Keratinocyte (primary cell): ENCODE measurements around the gene ANGPTL1. TPM values are rescaled to one million over a fixed set of nuclear protein-coding genes. Genes with fewer than 3 reads are reported as not detected.

Source experiments
- DNase-seq: peaks from one replicate; pipeline ENCODE4 v3.0.0-alpha.2; 2011; ENCODE audit warnings: low read depth, missing footprints, low spot score
- FAIRE-seq: peaks from 2 replicates; lab custom pipeline; 2011; peaks lifted over from hg19 to GRCh38; lab: Jason Lieb, UNC
- H2AFZ ChIP-seq: 2 replicates; pipeline ENCODE4 v1.6.0; 2012; ENCODE audit warnings: low read length, control low read depth, inconsistent platforms; ENCODE audit not compliant: control insufficient read depth
- H3K27ac ChIP-seq: 2 replicates; pipeline ENCODE4 v1.5.1; 2011; ENCODE audit warnings: low read length; ENCODE audit not compliant: control insufficient read depth, insufficient read depth
- H3K27me3 ChIP-seq: 3 replicates; pipeline ENCODE4 v1.6.0; 2011; ENCODE audit warnings: low read length; ENCODE audit not compliant: control insufficient read depth, insufficient read depth; ENCODE audit errors: extremely low read depth
- H3K36me3 ChIP-seq, 2 experiments: 2 replicates in 1 of 2; 3 replicates in 1 of 2; pipeline ENCODE4 v1.5.1; 2011; ENCODE audit warnings: low read length in 2 of 2, mild to moderate bottlenecking in 1 of 2; ENCODE audit not compliant: control insufficient read depth in 2 of 2, insufficient read depth in 2 of 2; ENCODE audit errors: extremely low read depth in 1 of 2
- H3K4me1 ChIP-seq: 3 replicates; pipeline ENCODE4 v1.5.1; 2011; ENCODE audit warnings: low read length; ENCODE audit not compliant: control insufficient read depth, insufficient read depth; ENCODE audit errors: extremely low read depth
- H3K4me2 ChIP-seq: 3 replicates; pipeline ENCODE4 v1.6.0; 2011; ENCODE audit warnings: low read depth, low read length; ENCODE audit not compliant: control insufficient read depth, insufficient read depth; ENCODE audit errors: extremely low read depth
- H3K4me3 ChIP-seq, 3 experiments: fragments of 200-600 bp in 1 of 3; sonication (generic) in 1 of 3; 2 replicates in 2 of 3; 3 replicates in 1 of 3; pipeline ENCODE4 v1.5.1; 2011 to 2016; ENCODE audit warnings: low read length in 3 of 3, mild to moderate bottlenecking in 3 of 3, control low read depth in 2 of 3, inconsistent platforms in 1 of 3, low read depth in 1 of 3, mixed read lengths in 1 of 3, mixed run types in 1 of 3, moderate library complexity in 1 of 3; ENCODE audit not compliant: control insufficient read depth in 2 of 3, insufficient read depth in 2 of 3; ENCODE audit errors: extremely low read depth in 1 of 3
- H3K79me2 ChIP-seq: 2 replicates; pipeline ENCODE4 v1.6.0; 2012; ENCODE audit warnings: low read length; ENCODE audit not compliant: control insufficient read depth, insufficient read depth
- H3K9ac ChIP-seq: 3 replicates; pipeline ENCODE4 v1.6.0; 2011; ENCODE audit warnings: low read length; ENCODE audit not compliant: control insufficient read depth, insufficient read depth; ENCODE audit errors: extremely low read depth
- H3K9me1 ChIP-seq: 3 replicates; pipeline ENCODE4 v1.6.0; 2011; ENCODE audit warnings: low read length; ENCODE audit not compliant: control insufficient read depth, insufficient read depth; ENCODE audit errors: extremely low read depth
- H3K9me3 ChIP-seq: 2 replicates; pipeline ENCODE4 v1.5.1; 2012; ENCODE audit warnings: low read depth, low read length; ENCODE audit not compliant: control insufficient read depth
- H4K20me1 ChIP-seq: 3 replicates; pipeline ENCODE4 v1.6.0; 2011; ENCODE audit warnings: low read length; ENCODE audit not compliant: control insufficient read depth, insufficient read depth; ENCODE audit errors: extremely low read depth
- CTCF ChIP-seq, 3 experiments: IDR thresholded peaks in 1 of 3; conservative IDR thresholded peaks in 1 of 3; optimal IDR thresholded peaks in 1 of 3; 2 replicates in 2 of 3; 3 replicates in 1 of 3; pipeline versions ENCODE3 to v1.5.1; 2011; ENCODE audit warnings: low read length in 3 of 3, mild to moderate bottlenecking in 3 of 3, moderate library complexity in 2 of 3, control low read depth in 1 of 3, inconsistent platforms in 1 of 3; ENCODE audit not compliant: insufficient read depth in 2 of 3; ENCODE audit errors: extremely low read depth in 1 of 3
- EZH2 ChIP-seq: IDR thresholded peaks from one replicate; pipeline ENCODE4 v1.6.1; 2012; ENCODE audit warnings: inconsistent platforms, mild to moderate bottlenecking, low read length, moderate library complexity
- dilution Hi-C: fragments of 300-500 bp; cut with MboI; formaldehyde crosslinking; loops from one replicate; pipeline ENCODE4 v1.7.0; 2020; ENCODE audit warnings: low sequenced_read_pairs; ENCODE audit not compliant: extremely low pct_ligation_motif_present
- polyA plus RNA-seq, 5 experiments: library from polyadenylated mRNA; depleted of rRNA in 3 of 5; stranded (reverse) in 3 of 5; stranded (forward) in 1 of 5; unstranded in 1 of 5; fragments of >200 nt; gene quantifications; 1 replicate in 1 of 5; 2 replicates in 3 of 5; 3 replicates in 1 of 5; pipeline versions ENCODE4 v1.2.1 to v1.2.3, GENCODE V29; 2011 to 2012; ENCODE audit warnings: missing spikeins in 2 of 5, low read depth in 1 of 5, low replicate concordance in 1 of 5

Gene ANGPTL1
- polyA plus RNA-seq, 1 donor (not counting 4 experiments of a cell fraction or from before 2014, with no cell fraction given) = not detected

GRCh38 chr1:178901482-178902125 is 30.7 kb upstream of the ANGPTL1 start:
- no peak overlapping the region for H3K4me3 ChIP-seq
- dilution Hi-C loops = no loop called here

GRCh38 chr1:178899402-178899801 is 28.5 kb upstream of the ANGPTL1 start:
- no peaks in the 10 kb centered on the region for H4K20me1 ChIP-seq
- no peak overlapping the region for H3K4me2 ChIP-seq
- no peak overlapping the region for H3K4me3 ChIP-seq
- H3K9ac ChIP-seq = no peak overlapping the region
- DNase-seq (no peak), FAIRE-seq (no peak)
- no peak for TF ChIP-seq EZH2
- no peak for TF ChIP-seq CTCF (optimal IDR thresholded peaks at IDR 0.05 in 1 of 3, IDR thresholded peaks at IDR 0.05 in 1 of 3, conservative IDR thresholded peaks at IDR 0.05 in 1 of 3; ENCODE audit: extremely low read depth in 1 of 3, insufficient read depth in 2 of 3, low read length in 3 of 3)
- dilution Hi-C loops = no loop called here
- no peak overlapping the region for H3K27ac ChIP-seq
- H3K36me3 ChIP-seq = no peaks in the 10 kb centered on the region
- no peaks in the 10 kb centered on the region for H3K79me2 ChIP-seq
- no peak overlapping the region for H2AFZ ChIP-seq
- H3K27me3 ChIP-seq = no peaks in the 10 kb centered on the region
- H3K9me1 ChIP-seq = no peaks in the 10 kb centered on the region
- H3K4me1 ChIP-seq = no peaks in the 10 kb centered on the region
- no peaks in the 10 kb centered on the region for H3K9me3 ChIP-seq

More at GRCh38 chr1:178901482-178902125, 30.7 kb upstream of the ANGPTL1 start:
- Histone ChIP-seq H3K9ac (no peak overlapping the region), H3K4me1 (no peaks in the 10 kb centered on the region), H3K27ac (no peak overlapping the region), H4K20me1 (no peaks in the 10 kb centered on the region), H3K36me3 (no peaks in the 10 kb centered on the region), H3K27me3 (no peaks in the 10 kb centered on the region), H3K4me2 (no peak overlapping the region), H3K9me3 (no peaks in the 10 kb centered on the region), H3K79me2 (no peaks in the 10 kb centered on the region), H2AFZ (no peak overlapping the region), H3K9me1 (no peaks in the 10 kb centered on the region)
- FAIRE-seq = no peak
- no peak for TF ChIP-seq CTCF (optimal IDR thresholded peaks at IDR 0.05 in 1 of 3, IDR thresholded peaks at IDR 0.05 in 1 of 3, conservative IDR thresholded peaks at IDR 0.05 in 1 of 3; ENCODE audit: extremely low read depth in 1 of 3, insufficient read depth in 2 of 3, low read length in 3 of 3)
- TF ChIP-seq EZH2 = no peak
- no peak for DNase-seq
